NCI-H146 treated with DMSO at 0.1 percent for 48 hours (cell line): Measurements from ENCODE around the gene KPNA3.
"Not testable (repeated sequence)": the region's sequence is repeated elsewhere in the genome, so short reads cannot be mapped to it uniquely, and the experiment has no call there.

Experiments used
- DNase-seq: peaks from one replicate; lab custom pipeline; 2025; ENCODE audit not compliant: unreplicated experiment; lab: John Stamatoyannopoulos, UW

Gene KPNA3

GRCh38 chr13:49810567-49811526 is 18.4 kb upstream of the KPNA3 start:
- DNase-seq = no peak

- DNase-seq = no peak
Measured at GRCh38 chr13:49807681-49808080, 15.2 kb upstream of the KPNA3 start.

GRCh38 chr13:49806126-49806536 is 13.6 kb upstream of the KPNA3 start:
- DNase-seq = no peak

- DNase-seq = not testable (repeated sequence)
Measured at GRCh38 chr13:49803047-49803446, 10.6 kb upstream of the KPNA3 start.

GRCh38 chr13:49802426-49802825 is 9.9 kb upstream of the KPNA3 start:
- DNase-seq = no peak

GRCh38 chr13:49791711-49792549 is 552 bp downstream of the KPNA3 start:
- DNase-seq = peak; percentile 41

- DNase-seq = peak; percentile 47
Measured at GRCh38 chr13:49791315-49791710, 1.2 kb downstream of the KPNA3 start.

GRCh38 chr13:49789968-49790367 is 2.5 kb downstream of the KPNA3 start:
- no peak for DNase-seq

GRCh38 chr13:49786401-49787008 is 6.0 kb downstream of the KPNA3 start:
- DNase-seq = no peak

GRCh38 chr13:49784886-49785570 is 7.5 kb downstream of the KPNA3 start:
- no peak for DNase-seq

- no peak for DNase-seq
Measured at GRCh38 chr13:49783865-49784264, 8.6 kb downstream of the KPNA3 start.

GRCh38 chr13:49782784-49783183 is 9.7 kb downstream of the KPNA3 start:
- DNase-seq = no peak

- DNase-seq = no peak
Measured at GRCh38 chr13:49781806-49782205, 10.7 kb downstream of the KPNA3 start.

GRCh38 chr13:49779721-49780120 is 12.8 kb downstream of the KPNA3 start:
- DNase-seq = no peak

- DNase-seq = no peak
Measured at GRCh38 chr13:49777746-49778614, 14.5 kb downstream of the KPNA3 start.

GRCh38 chr13:49776871-49777270 is 15.6 kb downstream of the KPNA3 start:
- no peak for DNase-seq

GRCh38 chr13:49774376-49775005 is 18.0 kb downstream of the KPNA3 start:
- no peak for DNase-seq

GRCh38 chr13:49772828-49773227 is 19.7 kb downstream of the KPNA3 start:
- no peak for DNase-seq

GRCh38 chr13:49761811-49762210 is 30.7 kb downstream of the KPNA3 start:
- not testable (repeated sequence) for DNase-seq
